ENCODE results near the gene IFNAR1. TPM values are rescaled to one million over a fixed set of nuclear protein-coding genes. Genes with fewer than 3 reads are reported as not detected.
"Not testable (repeated sequence)": the region's sequence is repeated elsewhere in the genome, so short reads cannot be mapped to it uniquely, and the experiment has no call there.

Gene IFNAR1
- total and polyA plus RNA-seq, 5 donors = 9.6 to 28.7 (median 25.1) TPM

GRCh38 chr21:33377221-33377920 lies 52.6 kb downstream of the IFNAR1 start:
- H3K27ac ChIP-seq (ENCODE audit: low read length) = no peak overlapping the region
- DNase-seq (no peak), ATAC-seq (no peak)
- WGBS = 82% methylated on average over 6 of the region's 6 CpGs
- H3K4me3 ChIP-seq (ENCODE audit: low read length) = no peak overlapping the region
- no peaks in the 10 kb centered on the region for H3K9me3 ChIP-seq (ENCODE audit: control insufficient read depth, low read length)
- intact Hi-C loops (cut with DNase I) = loop anchor here in 3 of 4 donors (5.0 to 10.0 kb wide), 3 partner anchors 173 to 543 kb away; no protein-coding TSS in a partner anchor
- H3K27me3 ChIP-seq (ENCODE audit: control insufficient read depth, insufficient read depth) = no peaks in the 10 kb centered on the region
- peaks cover 10% of the 10 kb centered on the region for H3K4me1 ChIP-seq (ENCODE audit: control insufficient read depth, insufficient read depth, low read length)

- intact Hi-C loops (cut with DNase I) = loop anchor here in 3 of 4 donors (5.0 to 10.0 kb wide), 3 partner anchors 173 to 543 kb away; no protein-coding TSS in a partner anchor
- no peaks in the 10 kb centered on the region for H3K27me3 ChIP-seq (ENCODE audit: control insufficient read depth, insufficient read depth)
- no peak for DNase-seq
- no peaks in the 10 kb centered on the region for H3K9me3 ChIP-seq (ENCODE audit: control insufficient read depth, low read length)
- peaks cover 16% of the 10 kb centered on the region for H3K4me1 ChIP-seq (ENCODE audit: control insufficient read depth, insufficient read depth, low read length)
- no peak overlapping the region for H3K27ac ChIP-seq (ENCODE audit: low read length)
- H3K4me3 ChIP-seq (ENCODE audit: low read length) = no peak overlapping the region
- ATAC-seq = no peak
- WGBS = 95% methylated on average over 9 of the region's 9 CpGs
These were observed 53.3 kb downstream of the IFNAR1 start for GRCh38 chr21:33378081-33378480.

- WGBS = 52% methylated on average over 1 of the region's 1 CpG
- H3K4me3 ChIP-seq (ENCODE audit: low read length); H3K9me3 ChIP-seq (ENCODE audit: control insufficient read depth, low read length); H3K27me3 ChIP-seq (ENCODE audit: control insufficient read depth, insufficient read depth); DNase-seq: not testable (repeated sequence)
- ATAC-seq = peak; percentile 54 to 71
- Histone ChIP-seq H3K4me1 (ENCODE audit: control insufficient read depth, insufficient read depth, low read length) (peaks cover 16% of the 10 kb centered on the region), H3K27ac (ENCODE audit: low read length) (peak overlapping the region; percentile 82)
- intact Hi-C loops (cut with DNase I) = loop anchor here (5.0 to 10.0 kb wide), 4 partner anchors 175 to 545 kb away; no protein-coding TSS in a partner anchor
These were observed 55.2 kb downstream of the IFNAR1 start for GRCh38 chr21:33379934-33380333.

- Histone ChIP-seq H3K9me3 (ENCODE audit: control insufficient read depth, low read length) (no peaks in the 10 kb centered on the region), H3K4me3 (ENCODE audit: low read length) (no peak overlapping the region), H3K27me3 (ENCODE audit: control insufficient read depth, insufficient read depth) (no peaks in the 10 kb centered on the region), H3K27ac (ENCODE audit: low read length) (peak overlapping the region; percentile 60), H3K4me1 (ENCODE audit: control insufficient read depth, insufficient read depth, low read length) (peaks cover 16% of the 10 kb centered on the region)
- DNase-seq (peak; percentile 94 to 96 (median 96)), ATAC-seq (peak; percentile 97 to 98)
- intact Hi-C loops (cut with DNase I) = loop anchor here in 1 of 4 donors (5.0 kb wide), 1 partner anchor 183 kb away; no protein-coding TSS in a partner anchor
- 10% methylated on average over 11 of the region's 11 CpGs for WGBS
These were observed 55.8 kb downstream of the IFNAR1 start for GRCh38 chr21:33380483-33380998.

DNA sequence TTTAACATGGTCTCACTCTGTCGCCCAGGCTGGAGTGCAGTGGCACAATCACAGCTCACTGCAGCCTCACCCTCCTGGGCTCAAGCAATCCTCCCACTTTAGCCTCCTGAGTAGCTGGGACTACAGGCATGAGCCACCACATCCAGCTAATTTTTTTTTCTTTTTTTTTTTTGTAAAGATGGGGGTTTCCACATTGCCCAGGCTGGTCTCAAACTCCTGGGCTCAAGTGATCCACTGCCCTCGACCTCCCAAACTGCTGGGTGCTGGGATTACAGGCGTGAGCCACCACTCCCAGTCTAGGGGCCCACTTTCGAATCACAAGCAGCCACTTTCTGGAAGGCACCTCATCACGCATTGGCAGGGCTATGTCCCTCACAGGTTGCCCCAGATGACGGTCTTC lies 56.6 kb downstream of the IFNAR1 start:
- not testable (repeated sequence) for DNase-seq

DNA sequence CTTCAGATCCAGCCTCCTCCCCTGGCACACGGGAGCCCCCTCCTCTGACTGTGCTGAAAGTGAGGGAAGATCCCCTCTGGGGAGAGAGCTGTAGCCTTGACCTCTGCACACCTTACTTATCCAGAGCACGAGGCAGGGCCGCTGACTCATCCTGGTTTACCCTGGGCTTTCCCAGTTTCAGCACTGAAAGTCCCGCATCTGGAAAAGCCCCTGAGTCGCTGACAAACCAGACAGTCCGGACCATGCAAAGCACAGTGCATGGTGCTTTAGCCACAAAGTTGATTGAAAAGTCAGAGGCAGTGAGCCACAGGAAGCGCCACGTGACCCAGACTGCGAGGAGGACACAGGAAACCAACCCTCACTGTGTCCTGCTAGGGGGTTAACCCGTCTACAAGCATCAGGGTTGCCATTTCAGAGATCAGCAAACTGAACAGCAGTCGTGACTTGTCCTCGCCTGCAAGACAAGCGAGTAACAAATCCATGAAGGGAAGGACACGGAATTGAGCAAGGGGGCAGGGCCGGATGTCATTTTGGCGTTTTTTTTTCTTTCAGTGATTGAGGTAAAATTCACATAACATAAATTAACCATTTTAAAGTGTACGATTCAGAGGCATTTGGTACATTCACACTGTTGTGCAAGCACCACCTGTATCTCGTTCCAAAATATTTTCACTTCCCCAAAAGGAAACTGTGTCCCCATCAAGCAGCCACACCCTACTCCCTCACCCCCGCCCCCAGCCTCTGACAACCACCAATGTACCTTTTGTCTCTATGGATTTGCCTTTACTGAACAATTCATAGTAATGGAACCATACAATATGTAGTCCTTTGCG lies 58.5 kb downstream of the IFNAR1 start:
- intact Hi-C loops (cut with DNase I) = loop anchor here in 1 of 4 donors (5.0 kb wide), 1 partner anchor 186 kb away; no protein-coding TSS in a partner anchor
- Histone ChIP-seq H3K4me3 (ENCODE audit: low read length) (peak overlapping the region; percentile 2), H3K9me3 (ENCODE audit: control insufficient read depth, low read length) (no peaks in the 10 kb centered on the region), H3K27me3 (ENCODE audit: control insufficient read depth, insufficient read depth) (no peaks in the 10 kb centered on the region), H3K27ac (ENCODE audit: low read length) (peak overlapping the region; percentile 68), H3K4me1 (ENCODE audit: control insufficient read depth, insufficient read depth, low read length) (peaks cover 16% of the 10 kb centered on the region)
- 28% methylated on average over 20 of the region's 20 CpGs for WGBS
- peak; percentile 51 to 58 for ATAC-seq
- peak; percentile 54 to 81 (median 76) for DNase-seq

More for the DNA sequence above, 56.6 kb downstream of the IFNAR1 start:
- H3K4me3 ChIP-seq (ENCODE audit: low read length); H3K27me3 ChIP-seq (ENCODE audit: control insufficient read depth, insufficient read depth); ATAC-seq; H3K9me3 ChIP-seq (ENCODE audit: control insufficient read depth, low read length); H3K27ac ChIP-seq (ENCODE audit: low read length): not testable (repeated sequence)
- intact Hi-C loops (cut with DNase I) = loop anchor here in 1 of 4 donors (5.0 kb wide), 1 partner anchor 184 kb away; no protein-coding TSS in a partner anchor
- H3K4me1 ChIP-seq (ENCODE audit: control insufficient read depth, insufficient read depth, low read length) = peaks cover 16% of the 10 kb centered on the region
- whole genome bisulfite sequencing = 95% methylated on average over 6 of the region's 6 CpGs

GRCh38 chr21:33384841-33385331 lies 60.1 kb downstream of the IFNAR1 start:
- Histone ChIP-seq H3K27me3 (ENCODE audit: control insufficient read depth, insufficient read depth) (no peaks in the 10 kb centered on the region), H3K4me1 (ENCODE audit: control insufficient read depth, insufficient read depth, low read length) (peaks cover 15% of the 10 kb centered on the region), H3K27ac (ENCODE audit: low read length) (no peak overlapping the region), H3K4me3 (ENCODE audit: low read length) (no peak overlapping the region), H3K9me3 (ENCODE audit: control insufficient read depth, low read length) (no peaks in the 10 kb centered on the region)
- DNase-seq (no peak), ATAC-seq (no peak)
- 85% methylated on average over 17 of the region's 17 CpGs for WGBS
- intact Hi-C loops (cut with DNase I) = loop anchor here in 1 of 4 donors (5.0 kb wide), 1 partner anchor 188 kb away; no protein-coding TSS in a partner anchor

GRCh38 chr21:33386222-33386784 lies 61.5 kb downstream of the IFNAR1 start:
- 73% methylated on average over 6 of the region's 6 CpGs for WGBS
- Histone ChIP-seq H3K27ac (ENCODE audit: low read length) (no peak overlapping the region), H3K27me3 (ENCODE audit: control insufficient read depth, insufficient read depth) (no peaks in the 10 kb centered on the region), H3K4me1 (ENCODE audit: control insufficient read depth, insufficient read depth, low read length) (peaks cover 9% of the 10 kb centered on the region), H3K9me3 (ENCODE audit: control insufficient read depth, low read length) (no peaks in the 10 kb centered on the region), H3K4me3 (ENCODE audit: low read length) (no peak overlapping the region)
- DNase-seq (no peak), ATAC-seq (no peak)
- intact Hi-C loops (cut with DNase I) = no loop called here

DNA sequence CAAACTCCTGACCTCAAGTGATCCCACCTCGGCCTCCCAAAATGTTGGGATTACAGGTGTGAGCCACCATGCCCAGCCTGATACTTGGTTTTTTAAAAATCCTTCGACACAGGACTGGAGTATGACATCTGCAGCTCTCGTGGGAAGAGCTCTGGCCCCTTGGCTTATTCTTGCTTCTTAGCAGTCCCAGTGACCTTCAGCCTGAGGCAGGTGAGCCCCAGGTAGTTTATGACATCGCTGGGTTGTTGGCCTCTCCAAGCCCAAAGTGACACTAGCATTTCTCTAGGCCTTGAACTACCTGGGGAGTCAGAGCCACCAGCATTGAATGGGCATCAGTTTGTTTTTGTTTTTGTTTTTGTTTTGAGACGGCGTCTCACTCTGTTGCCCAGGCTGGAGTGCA lies 62.5 kb downstream of the IFNAR1 start:
- Histone ChIP-seq H3K9me3 (ENCODE audit: control insufficient read depth, low read length) (no peaks in the 10 kb centered on the region), H3K27me3 (ENCODE audit: control insufficient read depth, insufficient read depth) (no peaks in the 10 kb centered on the region), H3K27ac (ENCODE audit: low read length) (no peak overlapping the region), H3K4me1 (ENCODE audit: control insufficient read depth, insufficient read depth, low read length) (peaks cover 9% of the 10 kb centered on the region), H3K4me3 (ENCODE audit: low read length) (no peak overlapping the region)
- intact Hi-C loops (cut with DNase I) = no loop called here
- no peak for DNase-seq
- no peak for ATAC-seq
- WGBS = 96% methylated on average over 6 of the region's 6 CpGs

GRCh38 chr21:33388188-33388587 lies 63.4 kb downstream of the IFNAR1 start:
- H3K27ac ChIP-seq (ENCODE audit: low read length) = no peak overlapping the region

More at GRCh38 chr21:33388188-33388587, 63.4 kb downstream of the IFNAR1 start:
- WGBS = 80% methylated on average over 4 of the region's 4 CpGs
- DNase-seq (no peak), ATAC-seq (no peak)
- Histone ChIP-seq H3K27me3 (ENCODE audit: control insufficient read depth, insufficient read depth) (no peaks in the 10 kb centered on the region), H3K9me3 (ENCODE audit: control insufficient read depth, low read length) (no peaks in the 10 kb centered on the region), H3K4me3 (ENCODE audit: low read length) (no peak overlapping the region), H3K4me1 (ENCODE audit: control insufficient read depth, insufficient read depth, low read length) (peaks cover 2% of the 10 kb centered on the region)
- intact Hi-C loops (cut with DNase I) = no loop called here

Data from right cardiac atrium (tissue), 5 donors.